ENCODE results near the gene C15orf39.

- TF ChIP-seq ZKSCAN5 (CRISPR knock-in tag; IDR thresholded peaks at IDR 0.05) (no peak), POLR2A (IDR thresholded peaks at IDR 0.05; ENCODE audit: insufficient read depth in 1 of 2, low read depth in 2 of 2, low read length in 2 of 2) (no peak), DPF2 (CRISPR knock-in tag; IDR thresholded peaks at IDR 0.05; ENCODE audit: borderline replicate concordance, low read depth) (no peak), GMEB2 (CRISPR knock-in tag; IDR thresholded peaks at IDR 0.05; ENCODE audit: low read depth) (no peak), ARID2 (CRISPR knock-in tag; IDR thresholded peaks at IDR 0.05; ENCODE audit: borderline replicate concordance) (no peak), HDAC6 (IDR thresholded peaks at IDR 0.05; ENCODE audit: low read depth, low read length) (no peak), ASH2L (IDR thresholded peaks at IDR 0.05; ENCODE audit: insufficient read length, low read depth, low read length) (no peak), SMYD3 (CRISPR knock-in tag; IDR thresholded peaks at IDR 0.05) (no peak)
These were observed 32.6 kb downstream of the C15orf39 start for GRCh38 chr15:75234191-75234810.

Measured in HepG2 (cell line).